Transverse colon (tissue), 4 donors: ENCODE measurements around the gene PNLIPRP2.

Experiments
- CTCF ChIP-seq, 5 experiments: fragments of 200-600 bp in 3 of 5; fragments of 450-650 bp in 2 of 5; sonication (generic) in 3 of 5; IDR thresholded peaks; 1 replicate in 2 of 5; 2 replicates in 3 of 5; pipeline ENCODE4 v1.5.1; 2016 to 2017; ENCODE audit warnings: antibody characterized with exemption in 5 of 5, inconsistent platforms in 3 of 5, mild to moderate bottlenecking in 2 of 5, moderate library complexity in 1 of 5
- POLR2AphosphoS5 ChIP-seq, 3 donors: sonication (generic); formaldehyde crosslinking; IDR thresholded peaks; one replicate each; pipeline ENCODE4 v1.6.1; 2016; ENCODE audit warnings: antibody characterized with exemption in 3 of 3

DNA sequence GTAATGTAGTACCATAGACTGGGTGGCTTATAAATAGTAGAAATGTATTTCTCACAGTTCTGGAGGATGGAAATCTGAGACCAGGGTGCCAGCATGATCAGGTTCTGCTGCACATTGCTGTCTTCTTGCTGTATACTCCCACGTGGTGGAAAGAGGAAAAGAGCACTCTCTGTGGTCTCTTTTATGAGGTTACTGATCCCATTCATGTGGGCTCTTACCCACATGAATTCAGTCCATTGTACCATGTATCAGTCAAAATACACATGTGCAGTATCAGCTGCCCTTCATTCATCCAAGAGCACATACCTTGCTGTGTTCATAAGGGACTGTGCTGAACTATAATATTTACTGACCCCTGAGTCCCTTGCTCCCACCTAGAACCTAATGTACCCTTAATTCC is 17.1 kb downstream of the PNLIPRP2 start:
- TF ChIP-seq POLR2AphosphoS5 (IDR thresholded peaks at IDR 0.05) (no peak), CTCF (IDR thresholded peaks at IDR 0.05) (no peak)
